Trophoblast cell (in vitro differentiated cells and primary cell): ENCODE measurements around the gene COL1A2.

Source experiments
- DNase-seq, 2 donors: peaks; one replicate each; pipeline ENCODE4 v3.0.0-alpha.2; 2016
- H2AFZ ChIP-seq: 2 replicates; pipeline ENCODE4 v1.6.1; 2013; ENCODE audit warnings: low read length, moderate library complexity, mild to moderate bottlenecking; ENCODE audit not compliant: insufficient read depth, poor library complexity
- H2AK5ac ChIP-seq: 2 replicates; pipeline ENCODE4 v1.6.1; 2013; ENCODE audit warnings: mild to moderate bottlenecking, low read length
- H2BK120ac ChIP-seq: 2 replicates; pipeline ENCODE4 v1.6.1; 2013; ENCODE audit warnings: low read length, mild to moderate bottlenecking, moderate library complexity; ENCODE audit not compliant: insufficient read depth, poor library complexity
- H2BK12ac ChIP-seq: 2 replicates; pipeline ENCODE4 v1.6.1; 2013; ENCODE audit warnings: mild to moderate bottlenecking, low read length, moderate library complexity
- H2BK5ac ChIP-seq: 2 replicates; pipeline ENCODE4 v1.6.1; 2013; ENCODE audit warnings: low read length, low read depth, moderate library complexity, mild to moderate bottlenecking; ENCODE audit not compliant: poor library complexity
- H3K14ac ChIP-seq: 2 replicates; pipeline ENCODE4 v1.6.1; 2013; ENCODE audit warnings: mild to moderate bottlenecking, low read length
- H3K18ac ChIP-seq: 2 replicates; pipeline ENCODE4 v1.6.1; 2013; ENCODE audit warnings: mild to moderate bottlenecking, low read length
- H3K23ac ChIP-seq: 2 replicates; pipeline ENCODE4 v1.6.1; 2013; ENCODE audit warnings: low read length
- H3K27ac ChIP-seq: 2 replicates; pipeline ENCODE4 v1.5.1; 2013; ENCODE audit warnings: low read depth, mild to moderate bottlenecking, inconsistent platforms, low read length, moderate library complexity
- H3K27me3 ChIP-seq: 2 replicates; pipeline ENCODE4 v1.6.1; 2013; ENCODE audit warnings: inconsistent platforms, mild to moderate bottlenecking, low read length, moderate library complexity; ENCODE audit not compliant: insufficient read depth
- H3K36me3 ChIP-seq, 2 experiments: 1 replicate in 1 of 2; 2 replicates in 1 of 2; pipeline ENCODE4 v1.6.1; 2013; ENCODE audit warnings: low read length in 2 of 2, mild to moderate bottlenecking in 2 of 2, moderate library complexity in 1 of 2; ENCODE audit not compliant: insufficient read depth in 2 of 2, control insufficient read depth in 1 of 2
- H3K4ac ChIP-seq: 2 replicates; pipeline ENCODE4 v1.6.1; 2013; ENCODE audit warnings: low read depth, mild to moderate bottlenecking, low read length, moderate library complexity
- H3K4me1 ChIP-seq, 2 experiments: 1 replicate in 1 of 2; 2 replicates in 1 of 2; pipeline ENCODE4 v1.6.1; 2013; ENCODE audit warnings: low read length in 2 of 2, mild to moderate bottlenecking in 2 of 2, moderate library complexity in 1 of 2; ENCODE audit not compliant: insufficient read depth in 2 of 2, control insufficient read depth in 1 of 2
- H3K4me2 ChIP-seq: 2 replicates; pipeline ENCODE4 v1.6.1; 2013; ENCODE audit warnings: inconsistent platforms, mild to moderate bottlenecking, low read length, moderate library complexity
- H3K4me3 ChIP-seq: 2 replicates; pipeline ENCODE4 v1.5.1; 2013; ENCODE audit warnings: mild to moderate bottlenecking, low read depth, low read length, inconsistent platforms
- H3K79me1 ChIP-seq: one replicate; pipeline ENCODE4 v1.6.1; 2013; ENCODE audit warnings: low read length
- H3K79me2 ChIP-seq: 2 replicates; pipeline ENCODE4 v1.6.1; 2013; ENCODE audit warnings: low read length, mild to moderate bottlenecking; ENCODE audit not compliant: control insufficient read depth, insufficient read depth, poor library complexity
- H3K9ac ChIP-seq: 2 replicates; pipeline ENCODE4 v1.6.1; 2013; ENCODE audit warnings: mild to moderate bottlenecking, low read length
- H3K9me3 ChIP-seq: 2 replicates; pipeline ENCODE4 v1.6.1; 2013; ENCODE audit warnings: low read depth, mild to moderate bottlenecking, control low read depth, inconsistent platforms, low read length; ENCODE audit not compliant: insufficient read depth
- H4K12ac ChIP-seq: 2 replicates; pipeline ENCODE4 v1.6.1; 2013; ENCODE audit warnings: low read depth, mild to moderate bottlenecking, low read length, moderate library complexity
- H4K8ac ChIP-seq: 2 replicates; pipeline ENCODE4 v1.6.1; 2013; ENCODE audit warnings: low read depth, mild to moderate bottlenecking, low read length, moderate library complexity
- H4K91ac ChIP-seq: one replicate; pipeline ENCODE4 v1.6.1; 2013; ENCODE audit warnings: low read depth, mild to moderate bottlenecking, low read length, moderate library complexity
- WGBS: extraction: QIAGEN DNeasy Blood & Tissue Kit; methylation state at CpG from one replicate; pipeline ENCODE4 v1.1.7; 2013; ENCODE audit warnings: missing lambda C conversion rate; ENCODE audit not compliant: insufficient read length, insufficient coverage; ENCODE audit errors: extremely low coverage; 5-methylcytosine and 5-hydroxymethylcytosine counted together

COL1A2 gene

DNA sequence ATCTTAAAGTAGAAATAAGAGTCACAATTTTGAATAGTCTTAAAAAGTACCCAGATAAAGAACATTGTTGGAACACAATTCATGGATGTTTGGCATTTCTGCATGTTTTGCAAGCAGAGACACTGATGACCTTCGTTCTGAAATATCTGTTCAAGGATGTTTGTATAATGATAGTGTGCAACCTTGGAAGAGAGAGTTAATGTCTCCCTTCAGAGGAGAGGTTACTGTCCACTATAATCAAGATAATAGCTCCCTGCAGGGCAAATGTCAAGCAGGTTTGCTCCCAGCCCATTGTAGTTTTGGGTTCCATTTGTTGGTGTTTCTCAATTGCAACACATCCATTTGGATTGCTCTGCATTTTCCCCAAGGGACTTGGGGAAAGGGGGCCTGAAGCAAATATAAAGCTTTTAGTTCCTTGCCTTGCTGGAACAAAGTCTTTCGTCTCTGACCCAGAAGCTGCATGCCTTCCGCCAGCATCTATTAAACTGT lies 45.2 kb downstream of the COL1A2 start:
- Histone ChIP-seq H4K12ac (no peak overlapping the region), H3K79me2 (no peaks in the 10 kb centered on the region), H3K4ac (no peak overlapping the region), H3K27ac (peak overlapping the region; percentile 85), H3K4me1 (peaks cover 2 to 3% of the 10 kb centered on the region in 2 experiments), H3K4me2 (no peak overlapping the region), H3K23ac (no peak overlapping the region), H2BK5ac (no peak overlapping the region), H3K9ac (no peak overlapping the region), H3K36me3 (no peaks in the 10 kb centered on the region), H3K4me3 (no peak overlapping the region), H4K8ac (no peak overlapping the region), H2AFZ (peak overlapping the region; percentile 21), H2AK5ac (no peak overlapping the region), H2BK12ac (no peak overlapping the region), H3K9me3 (no peaks in the 10 kb centered on the region), H2BK120ac (no peak overlapping the region), H3K18ac (no peak overlapping the region), H3K14ac (no peak overlapping the region), H3K27me3 (no peaks in the 10 kb centered on the region), H4K91ac (no peak overlapping the region), H3K79me1 (peaks cover 7% of the 10 kb centered on the region)
- peak; percentile 87 to 99 for DNase-seq
- WGBS, result no CpG with 5 or more reads among the region's 3 CpGs

GRCh38 chr7:94440451-94441039 lies 45.9 kb downstream of the COL1A2 start:
- Histone ChIP-seq H3K9ac (no peak overlapping the region), H3K4me1 (peaks cover 2 to 3% of the 10 kb centered on the region in 2 experiments), H3K27ac (peak overlapping the region; percentile 85), H2AK5ac (no peak overlapping the region), H3K4me2 (no peak overlapping the region), H2BK120ac (peak overlapping the region; percentile 29), H4K91ac (peak overlapping the region; percentile 19), H3K27me3 (no peaks in the 10 kb centered on the region), H3K4ac (no peak overlapping the region), H4K8ac (peak overlapping the region; percentile 43), H3K14ac (no peak overlapping the region), H2AFZ (no peak overlapping the region), H3K9me3 (no peaks in the 10 kb centered on the region), H3K36me3 (no peaks in the 10 kb centered on the region), H2BK12ac (no peak overlapping the region), H3K23ac (no peak overlapping the region), H3K18ac (no peak overlapping the region), H3K4me3 (no peak overlapping the region), H3K79me1 (peaks cover 7% of the 10 kb centered on the region), H2BK5ac (no peak overlapping the region), H3K79me2 (no peaks in the 10 kb centered on the region), H4K12ac (no peak overlapping the region)
- DNase-seq, result no peak
- no CpG with 5 or more reads among the region's 7 CpGs for WGBS

- peaks cover 7% of the 10 kb centered on the region for H3K79me1 ChIP-seq
- no peak overlapping the region for H2BK5ac ChIP-seq
- H3K18ac ChIP-seq, result peak overlapping the region; percentile 88
- peak overlapping the region; percentile 80 for H4K91ac ChIP-seq
- H4K12ac ChIP-seq, result no peak overlapping the region
- no peak for DNase-seq
- H3K4me1 ChIP-seq, result peaks cover 2 to 3% of the 10 kb centered on the region in 2 experiments
- H3K4ac ChIP-seq, result no peak overlapping the region
- H2AK5ac ChIP-seq, result no peak overlapping the region
- H3K79me2 ChIP-seq, result no peaks in the 10 kb centered on the region
- no peak overlapping the region for H4K8ac ChIP-seq
- no peaks in the 10 kb centered on the region for H3K27me3 ChIP-seq
- H3K9ac ChIP-seq, result no peak overlapping the region
- H3K14ac ChIP-seq, result no peak overlapping the region
- no peak overlapping the region for H3K4me2 ChIP-seq
- peak overlapping the region; percentile 80 for H2BK120ac ChIP-seq
- H3K23ac ChIP-seq, result no peak overlapping the region
- H3K36me3 ChIP-seq, result no peaks in the 10 kb centered on the region
- no peak overlapping the region for H3K27ac ChIP-seq
- no peak overlapping the region for H3K4me3 ChIP-seq
- no peak overlapping the region for H2AFZ ChIP-seq
- no peaks in the 10 kb centered on the region for H3K9me3 ChIP-seq
- peak overlapping the region; percentile 76 for H2BK12ac ChIP-seq
- WGBS, result no CpG with 5 or more reads among the region's 3 CpGs
These were observed 46.4 kb downstream of the COL1A2 start for GRCh38 chr7:94441138-94441537.

- Histone ChIP-seq H3K27me3 (no peaks in the 10 kb centered on the region), H3K4me1 (peaks cover 2 to 3% of the 10 kb centered on the region in 2 experiments)
- no CpG with 5 or more reads among the region's 3 CpGs for WGBS
These were observed 47.9 kb downstream of the COL1A2 start for GRCh38 chr7:94442639-94443038.

More at GRCh38 chr7:94442639-94443038, 47.9 kb downstream of the COL1A2 start:
- no peak overlapping the region for H3K23ac ChIP-seq
- H3K9me3 ChIP-seq, result no peaks in the 10 kb centered on the region
- no peak overlapping the region for H4K8ac ChIP-seq
- H2BK5ac ChIP-seq, result no peak overlapping the region
- no peaks in the 10 kb centered on the region for H3K79me2 ChIP-seq
- H3K36me3 ChIP-seq, result no peaks in the 10 kb centered on the region
- DNase-seq, result no peak
- H3K18ac ChIP-seq, result no peak overlapping the region
- H3K4me2 ChIP-seq, result no peak overlapping the region
- no peak overlapping the region for H3K4ac ChIP-seq
- no peak overlapping the region for H2AK5ac ChIP-seq
- H3K9ac ChIP-seq, result no peak overlapping the region
- H3K14ac ChIP-seq, result no peak overlapping the region
- H4K91ac ChIP-seq, result no peak overlapping the region
- peaks cover 7% of the 10 kb centered on the region for H3K79me1 ChIP-seq
- no peak overlapping the region for H2BK12ac ChIP-seq
- no peak overlapping the region for H3K4me3 ChIP-seq
- H2BK120ac ChIP-seq, result no peak overlapping the region
- no peak overlapping the region for H2AFZ ChIP-seq
- no peak overlapping the region for H3K27ac ChIP-seq
- H4K12ac ChIP-seq, result no peak overlapping the region
